Astrocyte (in vitro differentiated cells and primary cell): ENCODE data around the gene NOPCHAP1. TPM values are rescaled to one million over a fixed set of nuclear protein-coding genes. Genes with fewer than 3 reads are reported as not detected.

ENCODE experiments used
- DNase-seq: peaks from one replicate; pipeline ENCODE4 v3.0.0-alpha.2; 2010; ENCODE audit warnings: low read depth
- FAIRE-seq: peaks from 2 replicates; lab custom pipeline; 2011; peaks lifted over from hg19 to GRCh38; lab: Jason Lieb, UNC
- H2AFZ ChIP-seq: 2 replicates; pipeline ENCODE4 v1.6.0; 2012; ENCODE audit warnings: low read depth, low read length, inconsistent platforms
- H3K27ac ChIP-seq: 2 replicates; pipeline ENCODE4 v1.5.1; 2011; ENCODE audit warnings: low read depth, low read length, inconsistent platforms
- H3K27me3 ChIP-seq: 2 replicates; pipeline ENCODE4 v1.6.0; 2011; ENCODE audit warnings: low read length, inconsistent platforms; ENCODE audit not compliant: insufficient read depth
- H3K36me3 ChIP-seq: 2 replicates; pipeline ENCODE4 v1.5.1; 2011; ENCODE audit warnings: low read length, inconsistent platforms; ENCODE audit not compliant: insufficient read depth
- H3K4me1 ChIP-seq: 2 replicates; pipeline ENCODE4 v1.5.1; 2011; ENCODE audit warnings: low read length, inconsistent platforms; ENCODE audit not compliant: insufficient read depth
- H3K4me2 ChIP-seq: 2 replicates; pipeline ENCODE4 v1.6.0; 2012; ENCODE audit warnings: low read length, inconsistent platforms
- H3K4me3 ChIP-seq: 2 replicates; pipeline ENCODE4 v1.5.1; 2011; ENCODE audit warnings: low read depth, mild to moderate bottlenecking, low read length, inconsistent platforms; ENCODE audit not compliant: insufficient read depth
- H3K79me2 ChIP-seq: 2 replicates; pipeline ENCODE4 v1.6.0; 2012; ENCODE audit warnings: mild to moderate bottlenecking, low read length, inconsistent platforms; ENCODE audit not compliant: insufficient read depth
- H3K9ac ChIP-seq: 2 replicates; pipeline ENCODE4 v1.6.0; 2012; ENCODE audit warnings: mild to moderate bottlenecking, low read length, inconsistent platforms
- H3K9me3 ChIP-seq: 2 replicates; pipeline ENCODE4 v1.5.1; 2012; ENCODE audit warnings: low read depth, mild to moderate bottlenecking, low read length, inconsistent platforms; ENCODE audit not compliant: insufficient read depth
- H4K20me1 ChIP-seq: 2 replicates; pipeline ENCODE4 v1.6.0; 2012; ENCODE audit warnings: low read length, inconsistent platforms; ENCODE audit not compliant: insufficient read depth
- H3K27ac Mint-ChIP-seq: one replicate; pipeline ENCODE4 v1.8.0; 2021; ENCODE audit warnings: mild to moderate bottlenecking, mixed read lengths; ENCODE audit not compliant: unreplicated experiment
- H3K27me3 Mint-ChIP-seq: one replicate; pipeline ENCODE4 v1.8.0; 2021; ENCODE audit warnings: low read depth, mixed read lengths; ENCODE audit not compliant: unreplicated experiment
- H3K36me3 Mint-ChIP-seq: one replicate; pipeline ENCODE4 v1.8.0; 2021; ENCODE audit warnings: low read depth, mixed read lengths; ENCODE audit not compliant: unreplicated experiment
- H3K4me1 Mint-ChIP-seq: one replicate; pipeline ENCODE4 v1.8.0; 2021; ENCODE audit warnings: low read depth, mixed read lengths; ENCODE audit not compliant: unreplicated experiment
- H3K4me3 Mint-ChIP-seq: one replicate; pipeline ENCODE4 v1.8.0; 2021; ENCODE audit warnings: mild to moderate bottlenecking, moderate library complexity, mixed read lengths; ENCODE audit not compliant: unreplicated experiment
- H3K9me3 Mint-ChIP-seq: one replicate; pipeline ENCODE4 v1.8.0; 2021; ENCODE audit warnings: mild to moderate bottlenecking, mixed read lengths; ENCODE audit not compliant: unreplicated experiment
- EZH2 ChIP-seq: IDR thresholded peaks from 2 replicates; pipeline ENCODE4 v1.6.1; 2012; ENCODE audit warnings: mild to moderate bottlenecking, low read length, inconsistent platforms; ENCODE audit not compliant: insufficient read depth
- total RNA-seq: library from RNA; stranded (reverse); gene quantifications from 2 replicates; pipeline ENCODE4 v1.2.1, GENCODE V29; 2021
- TF ChIP-seq, protein P1 (sequence below): IDR thresholded peaks from 2 replicates; pipeline ENCODE4 v1.5.1; 2011; ENCODE audit warnings: low read depth, mild to moderate bottlenecking, inconsistent platforms, low read length, moderate library complexity; ENCODE audit not compliant: insufficient read depth

The NOPCHAP1 gene
- total RNA-seq, 1 donor from 2014 or later = 26.8 TPM

GRCh38 chr12:105025890-105026289, 39.8 kb downstream of the NOPCHAP1 start:
- H3K9me3 ChIP-seq = no peaks in the 10 kb centered on the region
- Mint-ChIP-seq H3K4me3 (no peak overlapping the region), H3K27me3 (no peaks in the 10 kb centered on the region), H3K27ac (no peak overlapping the region), H3K9me3 (no peaks in the 10 kb centered on the region), H3K4me1 (no peaks in the 10 kb centered on the region), H3K36me3 (peaks cover 29% of the 10 kb centered on the region)
- H3K4me1 ChIP-seq = no peaks in the 10 kb centered on the region
- no peak overlapping the region for H3K4me3 ChIP-seq
- no peak overlapping the region for H3K4me2 ChIP-seq
- no peak overlapping the region for H3K27ac ChIP-seq
- peaks cover 21% of the 10 kb centered on the region for H3K36me3 ChIP-seq
- FAIRE-seq = no peak
- DNase-seq = peak; percentile 61
- no peak overlapping the region for H3K9ac ChIP-seq
- TF ChIP-seq EZH2 = no peak
- TF ChIP-seq, protein P1, sequence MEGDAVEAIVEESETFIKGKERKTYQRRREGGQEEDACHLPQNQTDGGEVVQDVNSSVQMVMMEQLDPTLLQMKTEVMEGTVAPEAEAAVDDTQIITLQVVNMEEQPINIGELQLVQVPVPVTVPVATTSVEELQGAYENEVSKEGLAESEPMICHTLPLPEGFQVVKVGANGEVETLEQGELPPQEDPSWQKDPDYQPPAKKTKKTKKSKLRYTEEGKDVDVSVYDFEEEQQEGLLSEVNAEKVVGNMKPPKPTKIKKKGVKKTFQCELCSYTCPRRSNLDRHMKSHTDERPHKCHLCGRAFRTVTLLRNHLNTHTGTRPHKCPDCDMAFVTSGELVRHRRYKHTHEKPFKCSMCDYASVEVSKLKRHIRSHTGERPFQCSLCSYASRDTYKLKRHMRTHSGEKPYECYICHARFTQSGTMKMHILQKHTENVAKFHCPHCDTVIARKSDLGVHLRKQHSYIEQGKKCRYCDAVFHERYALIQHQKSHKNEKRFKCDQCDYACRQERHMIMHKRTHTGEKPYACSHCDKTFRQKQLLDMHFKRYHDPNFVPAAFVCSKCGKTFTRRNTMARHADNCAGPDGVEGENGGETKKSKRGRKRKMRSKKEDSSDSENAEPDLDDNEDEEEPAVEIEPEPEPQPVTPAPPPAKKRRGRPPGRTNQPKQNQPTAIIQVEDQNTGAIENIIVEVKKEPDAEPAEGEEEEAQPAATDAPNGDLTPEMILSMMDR = no peak
- H3K27me3 ChIP-seq = no peaks in the 10 kb centered on the region
- H3K79me2 ChIP-seq = no peaks in the 10 kb centered on the region
- peaks cover under 1% of the 10 kb centered on the region for H4K20me1 ChIP-seq
- H2AFZ ChIP-seq = no peak overlapping the region

- H3K4me1 ChIP-seq = no peaks in the 10 kb centered on the region
- Mint-ChIP-seq H3K9me3 (no peaks in the 10 kb centered on the region), H3K27me3 (no peaks in the 10 kb centered on the region), H3K4me3 (no peak overlapping the region), H3K27ac (no peak overlapping the region), H3K4me1 (no peaks in the 10 kb centered on the region), H3K36me3 (peaks cover 33% of the 10 kb centered on the region)
- H3K27ac ChIP-seq = no peak overlapping the region
- DNase-seq = no peak
- H3K4me2 ChIP-seq = no peak overlapping the region
- no peak overlapping the region for H2AFZ ChIP-seq
- H3K9ac ChIP-seq = no peak overlapping the region
- TF ChIP-seq, protein P1 = no peak
- TF ChIP-seq EZH2 = no peak
- no peak for FAIRE-seq
- H3K9me3 ChIP-seq = no peaks in the 10 kb centered on the region
- peaks cover 25% of the 10 kb centered on the region for H3K36me3 ChIP-seq
- no peaks in the 10 kb centered on the region for H3K27me3 ChIP-seq
- no peaks in the 10 kb centered on the region for H4K20me1 ChIP-seq
- no peaks in the 10 kb centered on the region for H3K79me2 ChIP-seq
- no peak overlapping the region for H3K4me3 ChIP-seq
These were observed 40.3 kb downstream of the NOPCHAP1 start for GRCh38 chr12:105026411-105026810.
